HS-5 (cell line): ENCODE measurements around the gene APBB2.
A peak's percentile ranks its signal among the peaks of the same experiment; 100 is the strongest.
"Not testable (repeated sequence)": the region's sequence is repeated elsewhere in the genome, so short reads cannot be mapped to it uniquely, and the experiment has no call there.

Experiments used
- DNase-seq: peaks from one replicate; pipeline ENCODE4 v3.0.0-alpha.2; 2012; ENCODE audit warnings: low read depth

The APBB2 gene

DNA sequence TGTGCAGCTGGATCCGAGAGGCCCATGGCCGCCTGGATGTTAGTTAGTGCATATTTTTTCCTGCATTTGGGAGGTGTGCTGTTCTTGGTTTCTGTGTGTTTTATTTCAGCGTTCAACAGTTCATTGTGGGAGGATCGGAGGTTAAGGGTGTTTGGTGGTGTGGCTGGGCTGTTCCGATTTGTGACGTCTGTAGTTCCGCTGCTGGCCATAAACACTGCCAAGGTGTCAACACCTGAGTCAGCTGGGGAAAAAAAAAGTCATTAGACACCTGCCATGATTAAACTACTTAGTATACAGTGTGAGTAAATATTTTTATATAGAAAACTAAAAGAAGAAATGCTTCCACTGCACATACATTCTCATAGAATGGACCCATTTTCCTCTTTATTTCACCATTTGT, 200.2 kb downstream of the APBB2 start:
- DNase-seq: no peak

DNA sequence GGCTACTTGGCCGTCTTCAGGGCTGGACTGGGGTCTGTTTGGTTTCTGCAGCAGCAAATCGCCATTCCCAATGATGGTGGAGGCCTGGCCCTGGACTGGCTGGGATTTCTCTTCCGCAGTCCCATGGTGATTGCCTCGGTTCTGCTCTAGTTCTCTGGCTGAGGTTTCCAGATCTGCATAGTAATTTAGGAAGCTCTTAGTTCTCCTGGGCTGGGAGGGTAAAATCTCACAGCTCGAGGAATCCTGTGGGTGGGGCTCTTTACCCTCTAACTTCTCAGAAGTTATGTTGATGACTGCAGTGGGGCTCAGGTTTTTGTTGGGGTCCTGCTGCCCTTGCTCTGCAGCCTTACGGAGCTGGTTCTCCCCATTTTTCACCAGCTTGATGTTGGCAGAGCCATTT, 200.6 kb downstream of the APBB2 start:
- no peak for DNase-seq

DNA sequence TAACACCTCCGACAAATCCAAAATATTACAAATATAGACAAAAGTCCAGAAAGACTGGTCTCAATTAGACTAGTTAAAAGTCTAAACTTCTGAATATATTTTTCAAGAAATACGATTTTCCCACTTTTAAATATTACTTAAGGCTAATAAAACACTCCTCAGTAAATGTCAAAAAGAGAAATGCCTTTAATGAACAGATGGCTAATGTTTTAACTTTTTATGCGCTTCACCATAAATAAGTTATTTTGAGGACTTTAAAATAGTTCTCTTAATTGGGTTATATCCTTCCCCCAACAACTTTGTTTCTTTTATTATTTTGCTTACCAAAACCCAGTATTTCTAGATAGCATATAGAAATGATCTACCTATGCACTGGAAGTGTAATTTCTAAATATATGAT, 201.4 kb downstream of the APBB2 start:
- DNase-seq: no peak

- no peak for DNase-seq
Measured at GRCh38 chr4:41012293-41012692, 202.0 kb downstream of the APBB2 start.

- peak; percentile 44 for DNase-seq
Measured at GRCh38 chr4:41009411-41009810, 204.9 kb downstream of the APBB2 start.

GRCh38 chr4:41006141-41006540, 208.2 kb downstream of the APBB2 start:
- no peak for DNase-seq

GRCh38 chr4:41002309-41002708, 212.0 kb downstream of the APBB2 start:
- DNase-seq: no peak

DNA sequence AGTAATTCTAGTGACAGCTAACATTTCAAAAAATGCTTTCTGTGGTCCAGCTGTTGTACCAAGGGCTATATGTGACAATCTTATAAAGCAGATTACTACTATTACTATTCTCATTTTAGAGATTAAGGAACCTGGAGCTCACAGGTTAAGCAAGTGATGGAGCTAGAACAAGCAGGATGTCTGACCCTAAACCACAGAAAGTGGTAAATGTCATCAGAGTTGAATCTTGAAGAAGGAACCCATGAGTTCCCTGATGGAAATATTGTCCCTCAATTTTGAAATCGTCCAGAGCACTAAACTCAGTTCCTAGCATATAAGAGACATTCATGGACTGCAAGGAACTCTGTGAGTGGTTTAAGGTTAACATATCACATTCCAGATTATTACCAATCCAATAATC, 214.0 kb downstream of the APBB2 start:
- no peak for DNase-seq

DNA sequence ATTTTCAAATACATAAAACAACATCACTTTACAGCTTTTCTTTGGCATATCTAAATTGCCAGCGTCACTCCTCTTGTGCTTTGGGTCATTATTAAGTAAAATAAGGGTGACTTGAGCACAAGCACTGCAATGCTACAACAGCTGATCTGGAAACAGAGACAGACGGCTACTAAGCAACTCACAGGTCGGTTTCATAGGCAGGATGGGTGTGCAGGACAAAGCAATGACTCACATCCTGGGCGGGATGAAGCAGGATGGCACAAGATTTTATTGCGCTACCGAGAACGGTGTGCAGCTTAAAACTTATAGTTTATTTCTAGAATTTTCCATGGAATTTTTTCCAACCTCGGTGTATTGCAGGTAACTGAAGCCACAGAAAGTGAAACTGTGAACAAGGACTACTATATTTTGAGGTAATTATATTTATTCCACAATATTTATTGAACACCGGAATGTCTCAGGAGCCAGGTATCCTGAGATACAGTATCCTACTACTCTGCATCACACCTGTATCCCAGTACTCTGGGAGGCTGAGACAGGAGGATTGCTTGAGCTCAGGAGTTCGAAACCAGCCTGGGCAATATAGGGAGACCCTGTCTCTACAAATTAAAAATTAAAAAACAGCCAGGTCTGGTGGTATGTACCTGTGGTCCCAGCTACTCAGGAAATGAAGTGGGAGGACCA, 215.5 kb downstream of the APBB2 start:
- no peak for DNase-seq

DNA sequence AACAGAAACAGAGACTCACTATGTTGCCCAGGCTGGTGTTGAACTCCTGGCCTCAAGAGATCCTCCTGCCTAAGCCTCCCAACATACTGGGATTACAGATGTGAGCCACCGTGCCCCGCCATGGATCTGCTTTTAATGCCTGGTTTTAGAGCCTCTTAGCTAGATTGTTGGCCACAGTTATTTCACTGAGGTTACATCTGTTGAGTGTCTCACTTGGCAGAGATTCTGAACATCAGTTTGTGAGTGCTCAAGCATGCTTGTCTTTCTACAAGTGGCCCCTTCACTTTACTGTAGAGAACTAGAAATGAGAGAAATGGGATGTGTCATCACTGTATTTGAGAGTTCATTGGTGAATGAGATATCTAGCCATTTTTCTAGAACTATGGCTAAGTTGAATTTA, 218.5 kb downstream of the APBB2 start:
- DNase-seq: no peak

DNA sequence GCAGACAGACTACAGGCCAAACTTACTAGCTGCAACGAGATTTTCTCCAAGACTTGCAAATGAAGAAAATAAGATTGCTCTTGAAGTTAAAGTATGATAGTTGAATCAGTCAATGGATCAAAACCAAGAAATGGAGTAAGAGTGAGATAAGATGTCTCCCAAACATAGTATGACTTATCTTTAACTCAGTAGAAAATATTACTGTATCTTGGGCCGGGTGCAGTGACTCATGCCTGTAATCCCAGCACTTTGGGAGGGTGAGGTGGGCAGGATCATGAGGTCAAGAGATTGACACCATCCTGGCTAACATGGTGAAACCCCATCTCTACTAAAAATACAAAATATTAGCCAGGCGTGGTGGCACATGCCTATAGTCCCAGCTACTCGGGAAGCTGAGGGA, 220.0 kb downstream of the APBB2 start:
- peak; percentile 75 for DNase-seq

DNA sequence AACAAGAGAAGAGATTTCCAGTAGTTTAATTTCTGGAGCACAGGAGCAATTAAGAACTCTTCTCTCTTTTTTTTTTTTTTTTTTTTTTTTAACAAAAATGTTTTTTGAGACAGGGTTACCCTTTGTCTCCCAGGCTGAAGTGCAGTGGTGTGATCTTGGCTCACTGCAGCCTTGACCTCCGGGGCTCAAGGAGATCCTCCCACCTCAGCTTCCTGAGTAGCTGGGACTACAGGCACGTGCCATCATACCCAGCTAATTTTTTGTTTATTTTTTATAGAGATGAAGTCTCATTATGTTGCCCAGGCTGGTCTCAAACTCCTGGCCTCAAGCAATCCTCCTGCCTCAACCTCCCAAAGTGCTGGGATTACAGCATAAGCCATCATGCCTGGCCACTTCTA, 221.0 kb downstream of the APBB2 start:
- DNase-seq: not testable (repeated sequence)

- peak; percentile 75 for DNase-seq
Measured at GRCh38 chr4:40992472-40993295, 221.7 kb downstream of the APBB2 start.

DNA sequence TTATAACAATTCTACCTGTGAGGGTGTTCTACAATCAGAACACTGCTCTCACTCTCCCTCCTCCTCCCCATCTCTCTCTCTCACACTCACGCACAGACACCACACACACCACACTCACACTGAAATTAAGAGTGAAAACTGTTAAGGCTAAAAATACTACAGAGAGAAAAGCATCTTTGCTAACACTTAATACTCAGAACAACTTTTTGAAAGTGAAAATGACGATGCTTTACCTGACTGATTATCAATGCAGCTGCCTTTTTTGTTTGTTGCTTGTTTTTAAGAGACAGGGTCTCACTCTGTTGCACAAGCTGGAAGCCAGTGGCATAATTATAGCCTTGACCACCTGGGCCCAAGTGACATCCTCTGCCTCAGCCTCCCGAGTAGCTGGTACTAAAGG, 222.4 kb downstream of the APBB2 start:
- DNase-seq: no peak

GRCh38 chr4:40990899-40991265, 223.5 kb downstream of the APBB2 start:
- no peak for DNase-seq

- peak; percentile 98 for DNase-seq
Measured at GRCh38 chr4:40990236-40990898, 224.0 kb downstream of the APBB2 start.

DNA sequence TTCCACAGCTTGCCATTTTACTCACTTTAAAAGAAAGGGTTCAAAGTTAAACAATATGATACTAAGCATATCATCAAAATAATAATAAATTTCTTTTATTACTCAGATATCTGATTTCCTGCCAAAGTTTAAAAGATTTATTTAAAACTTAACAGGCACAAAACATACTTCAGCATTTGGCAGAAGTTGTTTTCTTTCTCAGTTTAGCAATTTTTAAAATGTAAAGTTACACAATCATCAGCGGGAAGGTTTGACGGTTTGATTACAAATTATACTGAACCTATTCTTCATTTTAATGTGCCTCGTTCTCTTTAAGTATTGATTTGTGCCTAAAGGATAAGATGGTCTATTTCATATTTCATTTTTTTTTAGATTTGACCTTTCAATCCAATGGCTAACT, 227.2 kb downstream of the APBB2 start:
- DNase-seq: no peak

DNA sequence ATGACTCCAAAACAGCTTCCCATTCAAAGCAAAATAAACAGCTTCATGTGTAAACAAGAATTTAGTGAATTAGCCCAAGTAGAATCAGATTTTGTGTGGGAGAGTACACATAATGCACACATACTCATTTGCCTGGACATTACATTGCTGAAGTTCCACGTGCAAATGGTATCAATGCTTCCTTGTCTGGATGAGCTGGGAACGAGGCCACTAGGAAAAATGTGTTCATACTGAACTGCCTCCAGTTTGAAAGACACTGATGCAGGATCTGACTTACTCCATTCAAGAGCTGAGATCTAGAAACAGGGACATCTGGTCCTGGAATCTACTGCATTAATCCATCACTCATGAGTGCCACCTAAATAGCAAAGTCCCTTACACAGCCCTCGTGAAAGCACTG, 228.0 kb downstream of the APBB2 start:
- DNase-seq: no peak

GRCh38 chr4:40984051-40984450, 230.3 kb downstream of the APBB2 start:
- no peak for DNase-seq

- DNase-seq: no peak
Measured at GRCh38 chr4:40980318-40980883, 233.9 kb downstream of the APBB2 start.

- no peak for DNase-seq
Measured at GRCh38 chr4:40978548-40978947, 235.8 kb downstream of the APBB2 start.

- DNase-seq: no peak
Measured at GRCh38 chr4:40976343-40976742, 238.0 kb downstream of the APBB2 start.

- no peak for DNase-seq
Measured at GRCh38 chr4:40972722-40973121, 241.6 kb downstream of the APBB2 start.
